HG02798 (cell line): ENCODE measurements around the gene TBATA.

ENCODE experiments used
- ATAC-seq: cut with Tn5 transposase; IDR thresholded peaks from one replicate; pipeline ENCODE4 v1.9.1; 2021; ENCODE audit warnings: mild to moderate bottlenecking; ENCODE audit not compliant: unreplicated experiment, poor library complexity

The TBATA gene

GRCh38 chr10:70748801-70749573 is 36.2 kb downstream of the TBATA start:
- ATAC-seq, result no peak

- ATAC-seq, result no peak
Measured at GRCh38 chr10:70748305-70748704, 36.9 kb downstream of the TBATA start.

DNA sequence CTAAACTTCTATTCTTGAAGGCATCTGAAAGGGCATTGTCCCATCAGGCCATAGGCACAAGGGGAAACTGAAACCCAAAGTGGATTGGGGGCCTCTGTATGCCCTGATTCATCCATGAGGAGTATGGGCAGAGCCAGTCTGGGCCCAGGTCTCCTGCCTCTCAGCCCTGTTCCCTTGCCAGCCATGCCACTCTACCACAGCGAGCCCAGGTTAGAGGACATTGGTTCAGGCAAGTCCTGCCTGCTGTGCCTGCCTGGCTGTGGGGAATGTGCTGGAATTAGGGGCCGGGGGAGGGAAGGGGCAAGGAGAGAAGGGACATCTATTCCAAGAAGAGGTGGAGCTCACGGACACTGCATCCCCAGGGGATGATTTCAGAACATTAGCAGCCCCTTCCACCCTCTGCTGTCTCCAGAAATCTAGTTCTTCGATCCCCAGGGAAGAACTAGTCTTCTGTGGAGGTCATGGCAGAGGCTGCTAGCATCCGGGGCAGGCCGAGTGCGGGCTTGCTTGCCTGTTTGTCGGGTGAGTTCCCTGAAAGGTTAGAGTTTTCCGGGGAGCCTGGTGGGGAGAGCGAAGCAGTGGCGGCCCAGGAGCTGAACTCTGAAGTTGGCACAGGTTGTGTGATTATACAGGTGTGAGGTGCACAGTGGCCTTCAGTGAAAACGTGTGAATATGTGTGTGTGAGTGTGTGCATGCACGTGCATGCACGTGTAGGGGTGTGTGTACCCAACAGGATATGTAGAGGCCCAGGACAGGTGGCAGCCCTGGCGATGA is 37.8 kb downstream of the TBATA start:
- ATAC-seq, result no peak

- no peak for ATAC-seq
Measured at GRCh38 chr10:70745555-70745954, 39.6 kb downstream of the TBATA start.

DNA sequence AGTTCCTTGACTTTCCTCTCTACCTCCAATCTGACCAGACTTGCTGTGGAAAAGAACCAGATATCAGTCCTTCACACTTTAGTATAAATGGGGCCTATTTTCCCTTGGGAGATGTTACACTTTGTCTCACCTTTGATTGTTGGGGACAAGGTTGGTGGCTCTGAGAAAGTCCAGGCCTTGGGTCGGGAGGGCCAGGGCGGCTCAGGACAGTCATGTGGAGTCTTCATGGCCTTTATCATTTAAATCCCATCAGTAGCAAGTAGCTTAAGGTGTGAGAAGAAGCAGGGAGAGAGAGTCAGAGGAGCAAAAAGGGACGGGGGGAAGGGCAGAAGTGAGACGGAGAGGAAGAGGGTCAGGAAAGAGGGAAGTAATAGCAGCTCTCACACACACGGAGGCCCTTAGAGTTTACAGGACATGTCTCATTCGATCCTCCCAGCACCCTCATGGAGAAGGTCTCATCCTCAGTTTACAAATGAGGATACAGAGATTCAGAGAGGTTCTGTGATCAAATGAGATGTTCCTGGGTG is 40.5 kb downstream of the TBATA start:
- no peak for ATAC-seq

DNA sequence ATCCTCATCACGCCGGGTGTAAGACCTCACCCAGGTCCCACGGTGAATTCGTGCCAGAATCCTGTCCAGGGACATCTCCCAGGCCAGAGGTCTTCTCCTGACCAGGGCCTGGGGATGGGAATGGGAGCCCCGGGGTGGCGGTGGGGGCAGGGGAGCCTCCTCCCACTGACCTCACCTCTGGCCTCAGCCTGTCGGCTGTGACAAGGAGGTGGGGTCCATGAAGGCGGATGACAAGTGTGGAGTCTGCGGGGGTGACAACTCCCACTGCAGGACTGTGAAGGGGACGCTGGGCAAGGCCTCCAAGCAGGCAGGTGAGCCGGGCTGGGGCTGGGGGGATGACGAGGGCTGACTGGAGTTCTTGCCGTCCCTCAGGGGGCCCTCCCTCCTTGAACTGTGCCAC is 41.3 kb downstream of the TBATA start:
- no peak for ATAC-seq

DNA sequence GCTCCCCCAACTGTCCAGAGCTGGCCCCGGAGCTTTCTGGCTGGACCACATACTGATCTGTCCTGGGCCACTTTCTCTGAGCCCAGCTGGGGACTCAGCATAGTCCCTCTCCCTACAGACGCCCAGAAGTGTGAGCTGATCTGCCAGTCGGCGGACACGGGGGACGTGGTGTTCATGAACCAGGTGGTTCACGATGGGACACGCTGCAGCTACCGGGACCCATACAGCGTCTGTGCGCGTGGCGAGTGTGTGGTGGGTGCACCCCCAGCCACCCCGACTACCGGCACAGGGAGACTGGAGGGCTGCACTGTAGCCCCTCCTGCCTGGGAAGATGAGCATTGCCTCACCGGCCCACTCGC is 41.8 kb downstream of the TBATA start:
- no peak for ATAC-seq

GRCh38 chr10:70742537-70743429 is 42.4 kb downstream of the TBATA start:
- no peak for ATAC-seq

GRCh38 chr10:70740406-70741288 is 44.5 kb downstream of the TBATA start:
- no peak for ATAC-seq

GRCh38 chr10:70738761-70739121 is 46.4 kb downstream of the TBATA start:
- no peak for ATAC-seq

DNA sequence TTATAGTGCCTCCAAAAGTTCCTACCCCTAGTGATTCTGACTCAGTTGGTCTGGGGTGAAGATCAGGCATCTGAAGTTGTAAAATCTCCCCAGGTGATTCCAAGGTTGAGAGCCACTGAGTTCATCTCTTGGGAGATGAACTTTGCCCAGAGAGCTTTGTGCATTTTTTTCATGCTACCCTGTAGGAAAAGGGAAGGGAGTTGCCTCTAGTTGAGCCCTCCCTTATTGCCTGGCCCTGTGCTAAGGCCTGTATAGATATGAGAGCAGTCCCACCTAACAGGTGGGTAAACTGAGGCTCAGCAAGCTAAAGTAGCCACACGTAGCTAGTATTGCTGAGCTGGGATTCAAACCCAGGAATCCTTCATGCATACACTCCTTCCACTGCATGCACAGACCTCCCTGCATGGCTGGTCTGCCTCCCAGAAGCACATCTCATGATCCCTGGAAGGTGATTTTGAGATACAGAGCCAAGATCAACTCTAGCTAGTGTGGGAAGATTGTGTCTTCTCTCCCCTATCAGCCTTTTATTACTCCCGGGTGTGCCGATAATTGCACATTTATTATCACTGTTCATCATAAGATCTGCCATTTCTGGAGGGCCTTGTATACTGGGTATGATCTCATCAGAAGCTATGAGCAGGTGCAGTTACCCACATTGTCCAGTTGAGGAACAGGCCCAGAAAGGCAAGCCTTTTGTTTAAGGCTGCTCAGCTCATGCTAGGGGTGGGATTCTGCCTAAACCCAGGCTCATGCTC is 47.0 kb downstream of the TBATA start:
- ATAC-seq, result no peak

DNA sequence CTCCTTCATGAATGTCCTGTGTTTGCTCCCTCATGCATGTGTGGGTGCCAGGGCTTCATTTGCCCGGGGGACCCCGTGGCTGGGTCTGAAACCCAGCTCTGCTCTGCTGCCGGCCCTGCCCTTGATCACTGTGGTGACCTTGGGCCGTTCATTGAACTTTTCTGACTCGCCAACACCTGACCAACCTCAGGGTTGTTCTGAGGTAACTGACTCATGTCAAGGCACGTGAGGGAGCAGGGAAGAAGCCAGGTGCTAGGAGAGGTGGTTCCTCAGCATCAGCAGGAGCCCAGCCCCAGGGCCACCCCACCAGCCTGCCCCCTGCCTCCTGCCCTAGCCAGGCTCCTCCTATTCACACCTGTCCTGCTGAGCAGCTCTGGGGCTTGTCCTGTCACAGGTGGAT is 47.9 kb downstream of the TBATA start:
- no peak for ATAC-seq

- ATAC-seq, result no peak
Measured at GRCh38 chr10:70736525-70736924, 48.7 kb downstream of the TBATA start.

DNA sequence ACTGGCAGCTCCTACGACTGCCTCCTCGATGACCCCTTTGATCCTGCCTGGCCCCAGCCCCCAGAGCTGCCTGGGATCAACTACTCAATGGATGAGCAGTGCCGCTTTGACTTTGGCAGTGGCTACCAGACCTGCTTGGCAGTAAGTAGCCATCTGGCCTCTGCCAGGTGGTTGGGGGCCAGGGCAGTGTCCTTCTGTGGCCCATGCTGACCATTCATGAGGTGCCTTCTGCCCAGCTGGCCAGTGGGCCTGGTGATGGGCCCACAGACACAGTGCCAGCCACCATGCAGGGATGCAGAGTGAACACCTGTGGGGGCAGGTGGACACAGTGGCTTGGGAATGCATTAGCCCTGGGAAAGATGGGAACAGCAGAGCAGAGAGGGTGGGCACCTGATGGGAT is 50.0 kb downstream of the TBATA start:
- no peak for ATAC-seq

DNA sequence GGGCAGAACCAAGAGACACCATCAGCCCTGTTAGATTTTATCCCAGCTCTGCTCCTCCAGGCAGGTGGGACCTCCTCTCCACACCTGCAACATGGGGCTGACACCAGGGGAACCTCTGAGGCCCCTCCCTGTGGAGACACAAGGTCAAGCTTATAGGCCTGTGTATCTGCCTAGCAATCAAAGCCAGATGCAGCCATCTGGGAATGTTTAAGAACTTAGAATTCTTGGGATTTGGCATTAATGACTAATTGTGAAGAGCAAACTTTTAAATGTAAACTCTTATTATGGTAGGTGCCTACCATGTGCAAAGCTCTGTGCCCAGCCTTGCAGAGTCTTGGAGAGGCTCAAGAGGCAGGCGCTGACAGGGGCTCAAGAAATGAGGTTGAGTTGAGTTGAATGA is 52.1 kb downstream of the TBATA start:
- no peak for ATAC-seq

- ATAC-seq, result no peak
Measured at GRCh38 chr10:70732569-70732968, 52.6 kb downstream of the TBATA start.

DNA sequence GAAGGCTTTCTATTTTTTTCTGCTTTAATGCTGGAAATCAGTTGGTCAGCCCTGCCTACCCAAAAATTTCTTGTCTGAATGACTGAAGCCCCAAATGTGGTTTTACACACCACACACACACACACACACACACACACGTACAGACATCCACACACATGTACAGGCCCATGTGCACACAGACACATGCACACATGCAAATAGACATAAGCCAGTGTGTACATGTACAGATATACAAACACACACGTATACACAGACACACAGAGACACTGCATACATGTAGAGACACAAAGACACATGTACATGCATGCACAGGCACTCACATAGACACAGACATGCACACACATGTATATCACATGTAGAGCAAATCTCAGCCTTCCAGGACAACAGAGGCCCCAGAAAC is 54.2 kb downstream of the TBATA start:
- ATAC-seq, result no peak

GRCh38 chr10:70729763-70730357 is 55.3 kb downstream of the TBATA start:
- ATAC-seq, result no peak

DNA sequence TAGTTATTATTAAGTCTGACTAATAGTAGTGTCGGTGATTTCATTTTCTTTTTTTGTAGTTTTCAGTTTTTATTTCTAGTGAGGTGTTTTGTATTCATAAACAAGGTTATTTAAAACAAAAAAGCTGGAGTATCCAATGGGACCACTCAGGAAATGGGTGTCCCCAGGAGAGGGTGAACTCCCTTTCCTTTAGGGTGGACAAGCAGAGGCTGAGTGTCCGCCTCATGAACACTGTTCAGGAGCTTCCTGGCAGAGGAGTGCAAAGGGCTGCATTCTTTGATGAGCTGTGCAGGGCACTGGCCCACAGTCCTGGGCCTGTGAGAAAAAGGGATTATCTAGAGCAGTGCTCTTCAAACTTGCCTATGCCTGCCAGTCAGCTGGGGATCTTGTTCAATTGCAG is 56.8 kb downstream of the TBATA start:
- ATAC-seq, result no peak
